Measurements from ENCODE around the gene MVB12B. TPM values are rescaled to one million over a fixed set of nuclear protein-coding genes. Genes with fewer than 3 reads are reported as not detected.

Gene MVB12B
- total RNA-seq, 1 experiment from 2014 or later = 7.2 TPM

- H3K36me3 ChIP-seq (replicated peaks; ENCODE audit: control insufficient read depth, insufficient read depth, low read length) = no peaks in the 10 kb centered on the region
- no peaks in the 10 kb centered on the region; the same call in 1 of the 2 replicates for H3K27me3 ChIP-seq (ENCODE audit: control insufficient read depth, insufficient read depth, low read length)
- DNase-seq = no peak
- H3K4me3 ChIP-seq (ENCODE audit: insufficient read depth, low read depth, low read length) = no peak overlapping the region
These were observed 91.1 kb downstream of the MVB12B start for GRCh38 chr9:126417684-126418083.

- Histone ChIP-seq H3K36me3 (replicated peaks; ENCODE audit: control insufficient read depth, insufficient read depth, low read length) (no peaks in the 10 kb centered on the region), H3K27me3 (ENCODE audit: control insufficient read depth, insufficient read depth, low read length) (no peaks in the 10 kb centered on the region; the same call in 1 of the 2 replicates), H3K4me3 (ENCODE audit: insufficient read depth, low read depth, low read length) (no peak overlapping the region)
- no peak for DNase-seq
These were observed 92.0 kb downstream of the MVB12B start for GRCh38 chr9:126418608-126419007.

GRCh38 chr9:126419475-126419874 lies 92.8 kb downstream of the MVB12B start:
- DNase-seq = no peak
- Histone ChIP-seq H3K36me3 (replicated peaks; ENCODE audit: control insufficient read depth, insufficient read depth, low read length) (no peaks in the 10 kb centered on the region), H3K4me3 (ENCODE audit: insufficient read depth, low read depth, low read length) (no peak overlapping the region), H3K27me3 (ENCODE audit: control insufficient read depth, insufficient read depth, low read length) (no peaks in the 10 kb centered on the region; the same call in 1 of the 2 replicates)

- Histone ChIP-seq H3K36me3 (replicated peaks; ENCODE audit: control insufficient read depth, insufficient read depth, low read length) (no peaks in the 10 kb centered on the region), H3K27me3 (ENCODE audit: control insufficient read depth, insufficient read depth, low read length) (no peaks in the 10 kb centered on the region; the same call in 1 of the 2 replicates), H3K4me3 (ENCODE audit: insufficient read depth, low read depth, low read length) (no peak overlapping the region)
- no peak for DNase-seq
These were observed 93.5 kb downstream of the MVB12B start for GRCh38 chr9:126420135-126420534.

GRCh38 chr9:126420643-126421564 lies 94.3 kb downstream of the MVB12B start:
- H3K36me3 ChIP-seq (replicated peaks; ENCODE audit: control insufficient read depth, insufficient read depth, low read length) = no peaks in the 10 kb centered on the region
- no peak for DNase-seq
- no peak overlapping the region for H3K4me3 ChIP-seq (ENCODE audit: insufficient read depth, low read depth, low read length)
- H3K27me3 ChIP-seq (ENCODE audit: control insufficient read depth, insufficient read depth, low read length) = no peaks in the 10 kb centered on the region; the same call in 1 of the 2 replicates

GRCh38 chr9:126421567-126422428 lies 95.2 kb downstream of the MVB12B start:
- Histone ChIP-seq H3K27me3 (ENCODE audit: control insufficient read depth, insufficient read depth, low read length) (no peaks in the 10 kb centered on the region; the same call in 1 of the 2 replicates), H3K36me3 (replicated peaks; ENCODE audit: control insufficient read depth, insufficient read depth, low read length) (no peaks in the 10 kb centered on the region), H3K4me3 (ENCODE audit: insufficient read depth, low read depth, low read length) (no peak overlapping the region)
- DNase-seq = peak; percentile 72

- Histone ChIP-seq H3K27me3 (ENCODE audit: control insufficient read depth, insufficient read depth, low read length) (no peaks in the 10 kb centered on the region; the same call in 1 of the 2 replicates), H3K36me3 (replicated peaks; ENCODE audit: control insufficient read depth, insufficient read depth, low read length) (no peaks in the 10 kb centered on the region), H3K4me3 (ENCODE audit: insufficient read depth, low read depth, low read length) (no peak overlapping the region)
- DNase-seq = no peak
These were observed 96.7 kb downstream of the MVB12B start for GRCh38 chr9:126423142-126423915.

- Histone ChIP-seq H3K27me3 (ENCODE audit: control insufficient read depth, insufficient read depth, low read length) (no peaks in the 10 kb centered on the region; the same call in 1 of the 2 replicates), H3K36me3 (replicated peaks; ENCODE audit: control insufficient read depth, insufficient read depth, low read length) (no peaks in the 10 kb centered on the region), H3K4me3 (ENCODE audit: insufficient read depth, low read depth, low read length) (no peak overlapping the region)
- no peak for DNase-seq
These were observed 97.2 kb downstream of the MVB12B start for GRCh38 chr9:126423916-126424185.

GRCh38 chr9:126424511-126424910 lies 97.9 kb downstream of the MVB12B start:
- DNase-seq = no peak
- H3K27me3 ChIP-seq (ENCODE audit: control insufficient read depth, insufficient read depth, low read length) = no peaks in the 10 kb centered on the region
- no peak overlapping the region for H3K4me3 ChIP-seq (ENCODE audit: insufficient read depth, low read depth, low read length)
- no peaks in the 10 kb centered on the region for H3K36me3 ChIP-seq (replicated peaks; ENCODE audit: control insufficient read depth, insufficient read depth, low read length)

GRCh38 chr9:126428534-126429175 lies 102.0 kb downstream of the MVB12B start:
- Histone ChIP-seq H3K4me3 (ENCODE audit: insufficient read depth, low read depth, low read length) (no peak overlapping the region), H3K36me3 (replicated peaks; ENCODE audit: control insufficient read depth, insufficient read depth, low read length) (no peaks in the 10 kb centered on the region), H3K27me3 (ENCODE audit: control insufficient read depth, insufficient read depth, low read length) (no peaks in the 10 kb centered on the region)
- DNase-seq = no peak

- DNase-seq = no peak
- Histone ChIP-seq H3K4me3 (ENCODE audit: insufficient read depth, low read depth, low read length) (no peak overlapping the region), H3K36me3 (replicated peaks; ENCODE audit: control insufficient read depth, insufficient read depth, low read length) (no peaks in the 10 kb centered on the region), H3K27me3 (ENCODE audit: control insufficient read depth, insufficient read depth, low read length) (no peaks in the 10 kb centered on the region)
These were observed 102.6 kb downstream of the MVB12B start for GRCh38 chr9:126429190-126429589.

GRCh38 chr9:126430124-126430523 lies 103.5 kb downstream of the MVB12B start:
- H3K36me3 ChIP-seq (replicated peaks; ENCODE audit: control insufficient read depth, insufficient read depth, low read length) = no peaks in the 10 kb centered on the region
- peak; percentile 54 for DNase-seq
- H3K4me3 ChIP-seq (ENCODE audit: insufficient read depth, low read depth, low read length) = no peak overlapping the region
- no peaks in the 10 kb centered on the region for H3K27me3 ChIP-seq (ENCODE audit: control insufficient read depth, insufficient read depth, low read length)

GRCh38 chr9:126431077-126431742 lies 104.6 kb downstream of the MVB12B start:
- H3K27me3 ChIP-seq (ENCODE audit: control insufficient read depth, insufficient read depth, low read length) = no peaks in the 10 kb centered on the region
- no peak for DNase-seq
- H3K4me3 ChIP-seq (ENCODE audit: insufficient read depth, low read depth, low read length) = no peak overlapping the region
- H3K36me3 ChIP-seq (replicated peaks; ENCODE audit: control insufficient read depth, insufficient read depth, low read length) = no peaks in the 10 kb centered on the region
